ENCODE data around the gene SHMT2.

SHMT2 gene

DNA sequence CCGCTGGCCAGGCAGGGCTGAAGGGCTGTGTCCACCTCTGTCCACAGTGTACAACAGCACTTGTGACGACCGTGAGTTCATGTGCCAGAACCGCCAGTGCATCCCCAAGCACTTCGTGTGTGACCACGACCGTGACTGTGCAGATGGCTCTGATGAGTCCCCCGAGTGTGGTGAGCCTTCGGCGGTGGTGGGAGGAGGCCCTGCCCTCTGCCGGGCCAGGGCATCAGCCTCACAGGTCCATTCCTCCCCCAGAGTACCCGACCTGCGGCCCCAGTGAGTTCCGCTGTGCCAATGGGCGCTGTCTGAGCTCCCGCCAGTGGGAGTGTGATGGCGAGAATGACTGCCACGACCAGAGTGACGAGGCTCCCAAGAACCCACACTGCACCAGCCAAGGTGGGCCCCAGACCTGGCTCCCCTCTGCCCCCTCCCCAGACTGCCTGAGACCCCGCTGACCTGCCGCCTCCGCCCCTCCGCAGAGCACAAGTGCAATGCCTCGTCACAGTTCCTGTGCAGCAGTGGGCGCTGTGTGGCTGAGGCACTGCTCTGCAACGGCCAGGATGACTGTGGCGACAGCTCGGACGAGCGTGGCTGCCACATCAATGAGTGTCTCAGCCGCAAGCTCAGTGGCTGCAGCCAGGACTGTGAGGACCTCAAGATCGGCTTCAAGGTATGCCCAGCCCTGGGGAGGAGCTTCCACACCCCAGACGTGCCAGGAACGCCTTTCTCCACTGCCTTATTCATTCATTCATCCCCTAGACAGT is 33.7 kb upstream of the SHMT2 start:
- no peak overlapping the region for H3K4me3 ChIP-seq (ENCODE audit: low read length)
- no peak for DNase-seq (ENCODE audit: low read depth, low spot score)

DNA sequence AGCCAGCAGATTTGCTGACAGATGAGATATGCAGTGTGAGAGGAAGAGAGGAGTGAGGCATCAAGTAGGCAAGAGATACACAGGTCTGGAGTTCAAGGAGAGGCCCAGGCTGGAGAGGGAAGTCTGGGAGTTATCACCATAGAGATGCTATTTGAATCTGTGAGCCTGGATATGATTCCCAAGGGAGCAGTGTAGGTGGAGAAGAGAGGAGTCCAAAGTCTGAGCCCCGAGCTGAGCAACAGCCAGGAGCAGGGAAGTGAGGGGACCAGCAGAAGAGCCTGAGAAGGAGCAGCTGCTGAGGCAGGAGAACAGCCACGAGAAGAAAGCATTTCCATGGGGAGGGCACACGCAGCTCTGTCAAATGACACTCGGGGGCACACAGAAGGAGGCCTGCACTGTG is 33.1 kb upstream of the SHMT2 start:
- H3K4me3 ChIP-seq (ENCODE audit: low read length), result no peak overlapping the region
- DNase-seq (ENCODE audit: low read depth, low spot score), result no peak

DNA sequence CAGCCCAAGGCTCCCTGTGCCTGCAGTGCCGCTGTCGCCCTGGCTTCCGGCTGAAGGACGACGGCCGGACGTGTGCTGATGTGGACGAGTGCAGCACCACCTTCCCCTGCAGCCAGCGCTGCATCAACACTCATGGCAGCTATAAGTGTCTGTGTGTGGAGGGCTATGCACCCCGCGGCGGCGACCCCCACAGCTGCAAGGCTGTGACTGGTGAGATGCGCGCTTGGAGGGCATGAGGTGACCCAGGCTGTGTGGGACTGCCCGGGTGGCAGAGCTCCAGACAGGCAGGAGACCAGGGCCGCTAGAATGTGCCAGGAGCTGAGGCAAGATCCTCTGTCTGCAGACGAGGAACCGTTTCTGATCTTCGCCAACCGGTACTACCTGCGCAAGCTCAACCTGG is 32.6 kb upstream of the SHMT2 start:
- no peak overlapping the region for H3K4me3 ChIP-seq (ENCODE audit: low read length)
- DNase-seq (ENCODE audit: low read depth, low spot score), result no peak

DNA sequence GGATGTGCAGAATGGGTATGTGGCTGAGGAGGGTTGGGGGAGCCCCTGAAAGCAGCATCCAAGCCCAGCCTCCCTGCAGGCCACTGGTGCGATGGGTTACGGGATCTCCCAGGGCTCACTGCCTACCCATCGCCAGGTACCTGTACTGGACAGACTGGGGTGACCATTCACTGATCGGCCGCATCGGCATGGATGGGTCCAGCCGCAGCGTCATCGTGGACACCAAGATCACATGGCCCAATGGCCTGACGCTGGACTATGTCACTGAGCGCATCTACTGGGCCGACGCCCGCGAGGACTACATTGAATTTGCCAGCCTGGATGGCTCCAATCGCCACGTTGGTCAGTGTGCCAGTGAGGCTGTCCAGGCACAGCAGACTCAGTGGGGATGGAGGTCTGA is 31.2 kb upstream of the SHMT2 start:
- no peak overlapping the region for H3K4me3 ChIP-seq (ENCODE audit: low read length)
- no peak for DNase-seq (ENCODE audit: low read depth, low spot score)

DNA sequence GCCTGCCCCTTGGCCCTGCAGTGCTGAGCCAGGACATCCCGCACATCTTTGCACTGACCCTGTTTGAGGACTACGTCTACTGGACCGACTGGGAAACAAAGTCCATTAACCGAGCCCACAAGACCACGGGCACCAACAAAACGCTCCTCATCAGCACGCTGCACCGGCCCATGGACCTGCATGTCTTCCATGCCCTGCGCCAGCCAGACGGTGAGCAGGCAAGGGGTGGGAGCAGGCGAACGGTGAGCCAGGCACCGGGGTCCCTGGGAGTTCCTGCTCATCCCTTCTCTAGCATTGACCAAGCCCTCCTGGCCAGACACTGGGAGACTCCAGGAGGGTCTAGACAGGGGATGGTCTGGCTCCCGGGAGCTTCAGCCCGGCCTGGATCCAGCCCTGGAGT is 30.3 kb upstream of the SHMT2 start:
- H3K4me3 ChIP-seq (ENCODE audit: low read length), result no peak overlapping the region
- DNase-seq (ENCODE audit: low read depth, low spot score), result no peak

DNA sequence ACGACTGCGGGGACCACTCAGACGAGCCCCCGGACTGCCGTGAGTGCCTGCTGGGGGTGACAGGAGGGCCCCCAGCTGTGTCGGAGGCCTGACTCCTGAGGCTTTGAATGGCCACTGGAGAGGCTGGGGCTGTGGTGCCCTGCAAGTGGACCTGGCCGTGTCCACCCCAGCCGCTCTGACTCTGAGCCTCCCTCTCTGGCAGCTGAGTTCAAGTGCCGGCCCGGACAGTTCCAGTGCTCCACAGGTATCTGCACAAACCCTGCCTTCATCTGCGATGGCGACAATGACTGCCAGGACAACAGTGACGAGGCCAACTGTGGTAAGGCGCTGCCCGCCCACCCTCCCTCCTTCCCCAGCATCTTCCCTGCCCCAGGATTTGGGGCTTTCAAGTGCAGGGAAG is 29.0 kb upstream of the SHMT2 start:
- H3K4me3 ChIP-seq (ENCODE audit: low read length), result no peak overlapping the region
- no peak for DNase-seq (ENCODE audit: low read depth, low spot score)

DNA sequence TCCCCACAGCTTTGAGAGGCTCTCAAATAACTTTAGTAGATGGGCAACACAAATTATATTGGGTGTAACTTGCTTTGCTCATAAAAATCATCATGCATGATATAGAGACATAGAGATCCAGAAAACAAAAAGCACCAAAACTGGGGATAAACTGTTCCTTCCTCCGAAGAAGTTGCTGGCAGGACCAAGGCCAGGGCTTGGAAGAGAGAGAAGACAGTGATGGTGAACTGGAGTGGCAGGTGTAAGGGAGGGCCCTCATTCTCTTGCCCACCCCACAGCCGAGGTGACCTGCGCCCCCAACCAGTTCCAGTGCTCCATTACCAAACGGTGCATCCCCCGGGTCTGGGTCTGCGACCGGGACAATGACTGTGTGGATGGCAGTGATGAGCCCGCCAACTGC is 28.3 kb upstream of the SHMT2 start:
- no peak overlapping the region for H3K4me3 ChIP-seq (ENCODE audit: low read length)
- no peak for DNase-seq (ENCODE audit: low read depth, low spot score)

DNA sequence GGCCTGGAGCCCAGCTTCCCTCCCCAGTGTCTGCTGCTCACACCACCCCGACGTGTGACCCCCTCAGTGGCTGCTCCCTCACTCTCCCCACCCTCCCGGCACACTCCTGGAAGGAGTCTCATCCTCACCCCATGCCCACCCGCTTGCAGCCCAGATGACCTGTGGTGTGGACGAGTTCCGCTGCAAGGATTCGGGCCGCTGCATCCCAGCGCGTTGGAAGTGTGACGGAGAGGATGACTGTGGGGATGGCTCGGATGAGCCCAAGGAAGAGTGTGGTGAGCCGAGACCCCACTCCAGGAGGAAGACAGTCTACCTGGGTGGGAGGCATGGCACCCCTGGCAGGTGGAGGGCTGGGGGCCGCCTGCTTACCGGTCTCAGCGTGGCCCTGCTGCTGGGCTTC is 27.9 kb upstream of the SHMT2 start:
- no peak overlapping the region for H3K4me3 ChIP-seq (ENCODE audit: low read length)
- DNase-seq (ENCODE audit: low read depth, low spot score), result no peak

DNA sequence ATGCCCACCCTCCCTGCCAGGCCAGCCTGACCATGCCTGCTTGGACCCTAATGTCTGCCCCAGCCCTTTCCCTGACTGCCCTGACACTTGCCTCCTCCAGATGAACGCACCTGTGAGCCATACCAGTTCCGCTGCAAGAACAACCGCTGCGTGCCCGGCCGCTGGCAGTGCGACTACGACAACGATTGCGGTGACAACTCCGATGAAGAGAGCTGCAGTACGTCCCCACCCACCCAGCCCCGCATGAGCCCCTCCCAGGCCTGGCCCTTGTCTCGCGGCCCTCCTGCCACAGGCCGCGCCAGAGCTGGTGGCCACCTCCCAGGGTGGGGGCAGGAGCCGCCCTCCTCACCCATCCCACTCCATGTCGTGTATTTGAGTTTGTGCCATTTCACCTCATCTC is 27.2 kb upstream of the SHMT2 start:
- H3K4me3 ChIP-seq (ENCODE audit: low read length), result no peak overlapping the region

DNA sequence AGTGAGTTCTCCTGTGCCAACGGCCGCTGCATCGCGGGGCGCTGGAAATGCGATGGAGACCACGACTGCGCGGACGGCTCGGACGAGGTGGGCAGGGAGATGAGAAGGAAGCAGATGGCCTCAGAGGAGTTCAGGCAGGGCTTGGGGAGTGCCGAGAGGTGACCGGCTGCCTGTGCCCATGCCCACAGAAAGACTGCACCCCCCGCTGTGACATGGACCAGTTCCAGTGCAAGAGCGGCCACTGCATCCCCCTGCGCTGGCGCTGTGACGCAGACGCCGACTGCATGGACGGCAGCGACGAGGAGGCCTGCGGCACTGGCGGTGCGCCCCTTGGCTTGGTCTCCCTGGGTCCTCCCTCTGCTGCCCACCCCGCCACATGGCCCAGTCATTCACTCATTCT is 26.3 kb upstream of the SHMT2 start:
- no peak for DNase-seq (ENCODE audit: low read depth, low spot score)
- no peak overlapping the region for H3K4me3 ChIP-seq (ENCODE audit: low read length)

More for the DNA sequence above, 27.2 kb upstream of the SHMT2 start:
- DNase-seq (ENCODE audit: low read depth, low spot score), result no peak

DNA sequence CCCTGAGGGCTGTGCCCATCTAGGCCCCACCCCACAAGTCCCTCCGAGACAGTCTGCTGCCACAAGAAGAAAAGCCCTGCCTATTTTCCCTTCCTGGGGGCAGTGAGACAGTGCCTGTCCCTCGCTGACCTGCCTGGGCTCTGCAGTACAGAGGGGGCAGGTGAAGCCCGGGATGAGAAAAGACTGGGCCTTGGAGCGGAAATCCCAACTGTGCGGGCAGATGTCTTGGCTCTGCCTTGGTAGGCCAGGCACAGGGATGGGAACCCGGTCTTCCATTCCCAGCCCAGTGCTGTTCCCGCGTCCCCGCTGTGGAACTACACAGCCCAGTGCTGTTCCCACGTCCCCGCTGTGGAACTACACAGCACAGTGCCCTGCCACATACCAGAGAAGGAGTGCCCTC is 25.7 kb upstream of the SHMT2 start:
- H3K4me3 ChIP-seq (ENCODE audit: low read length), result no peak overlapping the region
- DNase-seq (ENCODE audit: low read depth, low spot score), result no peak

DNA sequence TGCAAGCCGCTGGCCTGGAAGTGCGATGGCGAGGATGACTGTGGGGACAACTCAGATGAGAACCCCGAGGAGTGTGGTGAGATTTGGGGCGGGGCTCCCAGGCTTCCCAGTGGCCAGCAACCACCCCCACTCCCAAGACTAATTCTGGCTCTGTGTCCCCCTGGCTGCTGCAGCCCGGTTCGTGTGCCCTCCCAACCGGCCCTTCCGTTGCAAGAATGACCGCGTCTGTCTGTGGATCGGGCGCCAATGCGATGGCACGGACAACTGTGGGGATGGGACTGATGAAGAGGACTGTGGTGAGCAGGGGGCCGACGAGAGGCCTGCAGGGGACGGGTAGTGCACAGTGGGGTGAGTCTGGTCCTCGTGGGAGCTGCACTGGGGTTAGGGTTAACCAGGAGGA is 25.1 kb upstream of the SHMT2 start:
- H3K4me3 ChIP-seq (ENCODE audit: low read length), result no peak overlapping the region
- DNase-seq (ENCODE audit: low read depth, low spot score), result no peak

DNA sequence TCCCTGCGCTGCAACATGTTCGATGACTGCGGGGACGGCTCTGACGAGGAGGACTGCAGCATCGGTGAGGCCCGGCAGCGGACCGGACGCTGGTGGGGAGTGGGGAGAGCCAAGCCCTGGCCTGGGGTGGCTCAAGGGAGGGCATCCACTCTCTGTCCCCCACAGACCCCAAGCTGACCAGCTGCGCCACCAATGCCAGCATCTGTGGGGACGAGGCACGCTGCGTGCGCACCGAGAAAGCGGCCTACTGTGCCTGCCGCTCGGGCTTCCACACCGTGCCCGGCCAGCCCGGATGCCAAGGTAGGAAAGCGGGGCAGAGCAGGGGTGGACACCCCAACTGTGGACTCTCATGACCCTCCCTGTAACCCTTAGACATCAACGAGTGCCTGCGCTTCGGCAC is 24.3 kb upstream of the SHMT2 start:
- no peak overlapping the region for H3K4me3 ChIP-seq (ENCODE audit: low read length)
- no peak for DNase-seq (ENCODE audit: low read depth, low spot score)

DNA sequence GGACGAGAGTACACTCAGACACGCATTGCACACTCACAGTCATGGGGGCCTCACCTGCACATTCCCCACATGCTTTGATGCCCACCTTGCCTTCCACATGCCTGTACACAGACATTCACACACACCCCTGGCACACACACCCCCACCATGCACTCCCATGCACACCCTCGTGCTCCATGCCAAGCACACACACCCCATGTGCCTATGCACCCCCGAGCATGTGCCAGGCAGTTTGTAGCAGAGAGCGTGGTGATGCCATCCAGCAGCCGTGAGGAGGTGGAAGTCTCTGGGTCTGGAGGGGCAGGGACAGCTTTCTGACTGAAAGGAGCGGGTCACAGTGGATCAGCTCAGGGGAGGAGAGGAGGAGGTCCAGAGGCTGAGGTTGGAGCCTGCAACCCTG is 23.6 kb upstream of the SHMT2 start:
- DNase-seq (ENCODE audit: low read depth, low spot score), result no peak
- H3K4me3 ChIP-seq (ENCODE audit: low read length), result no peak overlapping the region

DNA sequence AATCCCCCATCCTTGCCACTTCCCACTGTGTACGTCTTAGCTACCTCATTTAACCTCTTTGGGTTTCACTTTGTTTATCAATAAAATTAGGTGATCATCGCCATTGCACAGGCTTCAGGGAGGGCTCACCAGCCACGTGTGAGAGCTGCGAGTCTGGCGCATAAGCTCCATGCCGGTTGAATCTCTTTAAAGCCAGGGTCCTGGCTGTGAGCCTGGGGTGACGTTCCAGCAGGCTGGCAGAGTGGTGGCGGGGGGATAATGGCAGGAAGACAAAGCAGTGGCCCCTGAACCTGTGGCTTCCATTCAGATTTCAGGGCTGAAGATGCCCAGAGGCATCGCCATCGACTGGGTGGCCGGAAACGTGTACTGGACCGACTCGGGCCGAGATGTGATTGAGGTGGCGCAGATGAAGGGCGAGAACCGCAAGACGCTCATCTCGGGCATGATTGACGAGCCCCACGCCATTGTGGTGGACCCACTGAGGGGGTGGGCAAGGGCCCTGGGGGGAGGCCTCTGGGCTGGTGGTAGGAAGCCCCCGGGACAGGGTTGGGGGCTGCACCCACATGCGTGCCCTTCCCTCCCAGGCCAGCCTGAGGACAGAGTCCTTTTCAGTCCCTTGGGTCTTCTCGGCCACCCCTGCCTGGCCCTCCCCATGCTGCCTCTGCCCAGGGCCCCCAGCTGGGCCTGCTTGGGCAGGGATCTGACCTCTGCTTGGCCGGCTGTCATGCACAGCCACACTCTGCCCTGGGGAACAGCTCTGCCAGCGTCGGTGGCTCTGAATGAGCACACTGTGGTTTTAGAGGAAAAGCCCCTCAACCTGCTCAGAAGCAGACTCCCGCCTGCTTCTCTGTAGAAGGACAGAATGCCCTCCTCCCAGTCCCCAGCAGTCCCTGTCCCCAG is 21.5 kb upstream of the SHMT2 start:
- H3K4me3 ChIP-seq (ENCODE audit: low read length), result no peak overlapping the region
- no peak for DNase-seq (ENCODE audit: low read depth, low spot score)

DNA sequence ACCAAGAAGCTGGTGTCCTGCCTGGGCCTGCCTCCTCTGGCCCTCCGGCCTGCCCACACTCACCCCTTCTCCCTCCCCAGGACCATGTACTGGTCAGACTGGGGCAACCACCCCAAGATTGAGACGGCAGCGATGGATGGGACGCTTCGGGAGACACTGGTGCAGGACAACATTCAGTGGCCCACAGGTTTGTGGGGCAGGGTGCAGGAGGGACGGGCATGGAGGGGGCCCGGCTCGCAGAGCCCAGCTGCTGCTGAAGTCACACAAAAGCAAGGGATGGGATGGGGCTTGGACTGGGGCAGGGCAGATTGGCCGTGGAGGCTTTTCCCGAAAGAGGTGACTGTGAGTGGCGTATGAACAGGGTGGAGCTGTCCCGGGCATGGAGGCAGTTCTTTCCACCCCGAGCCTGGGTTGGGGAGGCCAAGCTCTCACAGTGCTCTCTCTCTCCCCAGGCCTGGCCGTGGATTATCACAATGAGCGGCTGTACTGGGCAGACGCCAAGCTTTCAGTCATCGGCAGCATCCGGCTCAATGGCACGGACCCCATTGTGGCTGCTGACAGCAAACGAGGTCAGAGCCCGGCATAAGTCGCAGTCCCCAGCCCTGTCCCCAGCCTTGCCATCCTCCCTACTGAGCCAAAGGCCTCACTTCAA is 20.8 kb upstream of the SHMT2 start:
- H3K4me3 ChIP-seq (ENCODE audit: low read length), result no peak overlapping the region
- no peak for DNase-seq (ENCODE audit: low read depth, low spot score)

DNA sequence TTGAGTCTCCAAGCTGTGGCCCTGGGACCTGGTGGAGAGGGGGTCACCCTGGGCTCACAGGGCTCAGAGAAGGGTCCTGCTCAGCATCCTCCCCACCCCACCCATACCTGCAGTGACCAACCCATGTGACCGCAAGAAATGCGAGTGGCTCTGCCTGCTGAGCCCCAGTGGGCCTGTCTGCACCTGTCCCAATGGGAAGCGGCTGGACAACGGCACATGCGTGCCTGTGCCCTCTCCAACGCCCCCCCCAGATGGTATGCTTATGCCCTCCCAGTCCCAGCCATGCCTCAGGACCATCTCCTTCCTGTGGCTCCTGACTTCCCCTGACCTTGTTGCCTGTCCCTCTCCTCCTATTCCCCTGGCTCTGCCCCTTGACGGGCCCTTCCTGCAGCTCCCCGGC is 19.6 kb upstream of the SHMT2 start:
- H3K4me3 ChIP-seq (ENCODE audit: low read length), result no peak overlapping the region
- DNase-seq (ENCODE audit: low read depth, low spot score), result no peak

DNA sequence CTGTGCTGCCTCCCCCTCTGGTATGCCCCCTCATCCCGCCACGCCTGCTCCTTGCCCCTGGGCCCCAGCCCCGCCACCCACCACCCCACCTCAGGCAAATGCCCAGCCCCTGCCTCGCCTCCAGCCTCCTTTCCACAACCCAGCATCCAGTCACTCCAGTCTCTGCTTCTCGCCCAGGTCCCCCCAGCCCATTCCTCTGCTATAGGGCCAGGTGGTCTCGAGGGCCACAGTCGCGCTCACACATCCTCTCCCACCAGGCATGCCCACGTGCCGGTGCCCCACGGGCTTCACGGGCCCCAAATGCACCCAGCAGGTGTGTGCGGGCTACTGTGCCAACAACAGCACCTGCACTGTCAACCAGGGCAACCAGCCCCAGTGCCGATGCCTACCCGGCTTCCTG is 19.1 kb upstream of the SHMT2 start:
- DNase-seq (ENCODE audit: low read depth, low spot score), result no peak
- no peak overlapping the region for H3K4me3 ChIP-seq (ENCODE audit: low read length)

DNA sequence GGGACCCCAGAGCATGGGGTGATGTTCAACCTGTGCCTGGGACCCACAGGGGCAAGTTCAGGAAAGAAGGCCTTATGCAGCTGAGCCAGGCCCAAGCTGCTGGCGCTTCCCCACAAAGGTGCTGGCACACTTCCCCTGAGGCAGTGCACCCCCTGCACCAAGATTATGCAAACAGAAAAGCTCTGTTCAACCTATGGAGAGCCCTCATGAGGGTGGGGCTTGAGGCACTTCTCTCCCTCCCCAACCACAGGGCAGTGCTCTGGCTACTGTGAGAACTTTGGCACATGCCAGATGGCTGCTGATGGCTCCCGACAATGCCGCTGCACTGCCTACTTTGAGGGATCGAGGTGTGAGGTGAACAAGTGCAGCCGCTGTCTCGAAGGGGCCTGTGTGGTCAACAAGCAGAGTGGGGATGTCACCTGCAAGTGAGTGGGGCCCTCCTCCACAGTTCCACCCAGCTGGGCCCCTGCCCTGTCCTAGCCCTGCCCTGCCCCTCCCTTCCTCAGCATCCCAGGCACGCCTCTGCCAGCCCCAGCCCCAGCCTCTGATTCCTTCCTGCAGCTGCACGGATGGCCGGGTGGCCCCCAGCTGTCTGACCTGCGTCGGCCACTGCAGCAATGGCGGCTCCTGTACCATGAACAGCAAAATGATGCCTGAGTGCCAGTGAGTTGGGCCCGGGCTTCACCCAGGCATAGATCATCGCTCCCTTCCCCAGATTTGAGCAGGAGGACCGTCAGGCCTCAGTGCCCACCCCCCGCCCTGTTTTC is 18.4 kb upstream of the SHMT2 start:
- DNase-seq (ENCODE audit: low read depth, low spot score), result no peak
- no peak overlapping the region for H3K4me3 ChIP-seq (ENCODE audit: low read length)

All from Jurkat, Clone E6-1 (cell line).